Measurements from ENCODE around the gene EPM2AIP1. TPM values are rescaled to one million over a fixed set of nuclear protein-coding genes. Genes with fewer than 3 reads are reported as not detected.

The EPM2AIP1 gene
- total RNA-seq, 1 experiment from 2014 or later = 12.9 TPM

- H3K9me3 Mint-ChIP-seq (ENCODE audit: unreplicated experiment) = no peaks in the 10 kb centered on the region
- ChIA-PET POLR2A (interaction anchor here (0.5 to 1.2 kb wide), 4 partner anchors 8 to 238 kb away, joined by 3 to 4 read pairs (median 3); no protein-coding TSS in a partner anchor), CTCF (interaction anchor here (0.8 to 1.5 kb wide), 4 partner anchors 20 to 82 kb away, joined by 3 to 11 read pairs (median 3); no protein-coding TSS in a partner anchor)
- no peak for DNase-seq (ENCODE audit: unreplicated experiment)
- no peaks in the 10 kb centered on the region for H3K27me3 Mint-ChIP-seq (ENCODE audit: insufficient read depth, unreplicated experiment)
- no TSS peak for BruUV-seq (replicated peaks)
- H3K36me3 Mint-ChIP-seq (ENCODE audit: insufficient read depth, unreplicated experiment) = peaks cover 70% of the 10 kb centered on the region
- intact Hi-C loops (cut with micrococcal nuclease) = no loop called here
- H3K4me1 Mint-ChIP-seq (ENCODE audit: insufficient read depth, unreplicated experiment) = peaks cover 9% of the 10 kb centered on the region
- H3K27ac Mint-ChIP-seq (ENCODE audit: low read depth, unreplicated experiment) = peak overlapping the region; percentile 19
- H3K4me3 Mint-ChIP-seq (ENCODE audit: unreplicated experiment) = no peak overlapping the region
- no peak for TF ChIP-seq CTCF (IDR thresholded peaks at IDR 0.05; ENCODE audit: unreplicated experiment)
Measured at GRCh38 chr3:36989568-36989967, 3.4 kb downstream of the EPM2AIP1 start.

- H3K27ac Mint-ChIP-seq (ENCODE audit: low read depth, unreplicated experiment) = peak overlapping the region; percentile 19
- no peak overlapping the region for H3K4me3 Mint-ChIP-seq (ENCODE audit: unreplicated experiment)
- H3K4me1 Mint-ChIP-seq (ENCODE audit: insufficient read depth, unreplicated experiment) = peaks cover 9% of the 10 kb centered on the region
- no peaks in the 10 kb centered on the region for H3K27me3 Mint-ChIP-seq (ENCODE audit: insufficient read depth, unreplicated experiment)
- intact Hi-C loops (cut with micrococcal nuclease) = no loop called here
- POLR2A ChIA-PET = interaction anchor here (0.7 to 1.8 kb wide), 2 partner anchors 11 to 38 kb away, joined by 4 read pairs; no protein-coding TSS in a partner anchor
- CTCF ChIA-PET = interaction anchor here (0.6 to 1.5 kb wide), 5 partner anchors 11 to 82 kb away, joined by 3 to 11 read pairs (median 3); no protein-coding TSS in a partner anchor
- DNase-seq (ENCODE audit: unreplicated experiment) = no peak
- no TSS peak for BruUV-seq (replicated peaks)
- peaks cover 75% of the 10 kb centered on the region for H3K36me3 Mint-ChIP-seq (ENCODE audit: insufficient read depth, unreplicated experiment)
- no peak for TF ChIP-seq CTCF (IDR thresholded peaks at IDR 0.05; ENCODE audit: unreplicated experiment)
- no peaks in the 10 kb centered on the region for H3K9me3 Mint-ChIP-seq (ENCODE audit: unreplicated experiment)
Measured at GRCh38 chr3:36989005-36989404, 3.9 kb downstream of the EPM2AIP1 start.

- H3K4me3 Mint-ChIP-seq (ENCODE audit: unreplicated experiment) = peak overlapping the region; percentile 3
- peaks cover 9% of the 10 kb centered on the region for H3K4me1 Mint-ChIP-seq (ENCODE audit: insufficient read depth, unreplicated experiment)
- peaks cover 79% of the 10 kb centered on the region for H3K36me3 Mint-ChIP-seq (ENCODE audit: insufficient read depth, unreplicated experiment)
- no peak for DNase-seq (ENCODE audit: unreplicated experiment)
- BruUV-seq (replicated peaks) = no TSS peak
- no peaks in the 10 kb centered on the region for H3K27me3 Mint-ChIP-seq (ENCODE audit: insufficient read depth, unreplicated experiment)
- ChIA-PET CTCF (interaction anchor here (0.6 to 1.5 kb wide), 4 partner anchors 23 to 379 kb away, joined by 3 to 11 read pairs (median 3); no protein-coding TSS in a partner anchor), POLR2A (interaction anchor here (1.8 kb wide), 1 partner anchor 11 kb away, joined by 4 read pairs; no protein-coding TSS in a partner anchor)
- no peaks in the 10 kb centered on the region for H3K9me3 Mint-ChIP-seq (ENCODE audit: unreplicated experiment)
- peak overlapping the region; percentile 46 for H3K27ac Mint-ChIP-seq (ENCODE audit: low read depth, unreplicated experiment)
- intact Hi-C loops (cut with micrococcal nuclease) = no loop called here
- no peak for TF ChIP-seq CTCF (IDR thresholded peaks at IDR 0.05; ENCODE audit: unreplicated experiment)
Measured at GRCh38 chr3:36988356-36988755, 4.6 kb downstream of the EPM2AIP1 start.

- intact Hi-C loops (cut with micrococcal nuclease) = no loop called here
- Mint-ChIP-seq H3K27me3 (ENCODE audit: insufficient read depth, unreplicated experiment) (no peaks in the 10 kb centered on the region), H3K4me1 (ENCODE audit: insufficient read depth, unreplicated experiment) (no peaks in the 10 kb centered on the region), H3K4me3 (ENCODE audit: unreplicated experiment) (no peak overlapping the region), H3K27ac (ENCODE audit: low read depth, unreplicated experiment) (no peak overlapping the region), H3K9me3 (ENCODE audit: unreplicated experiment) (no peaks in the 10 kb centered on the region), H3K36me3 (ENCODE audit: insufficient read depth, unreplicated experiment) (peaks cover 37% of the 10 kb centered on the region)
- CTCF ChIA-PET = interaction anchor here (0.7 kb wide), 1 partner anchor 77 kb away, joined by 3 read pairs; no protein-coding TSS in a partner anchor
- TF ChIP-seq CTCF (IDR thresholded peaks at IDR 0.05; ENCODE audit: unreplicated experiment) = no peak
- no TSS peak for BruUV-seq (replicated peaks)
- DNase-seq (ENCODE audit: unreplicated experiment) = no peak
- POLR2A ChIA-PET = interaction anchor here (0.9 to 4.5 kb wide), 2 partner anchors 9 to 12 kb away, joined by 3 to 24 read pairs; partner anchors contain the start of genes EPM2AIP1 and MLH1
Measured at GRCh38 chr3:36981006-36981405, 11.9 kb downstream of the EPM2AIP1 start.
